Measurements from ENCODE around the gene TADA3.
A peak's percentile ranks its signal among the peaks of the same experiment; 100 is the strongest.

TADA3 gene

GRCh38 chr3:9779075-9779593 is 13.1 kb downstream of the TADA3 start:
- Histone ChIP-seq H3K9me3 (ENCODE audit: control insufficient read depth, insufficient read depth, low read length) (no peaks in the 10 kb centered on the region), H3K4me2 (ENCODE audit: low read length) (peak overlapping the region; percentile 95), H3K79me2 (ENCODE audit: control insufficient read depth, low read length) (no peaks in the 10 kb centered on the region), H3K9me2 (replicated peaks; ENCODE audit: control insufficient read depth, low read length) (no peaks in the 10 kb centered on the region), H3F3A (ENCODE audit: control insufficient read depth, insufficient read depth) (peaks cover 30% of the 10 kb centered on the region), H3K27ac (ENCODE audit: low read depth, low read length) (peak overlapping the region; percentile 99), H3K36me3 (ENCODE audit: control insufficient read depth, low read length) (peaks cover 34% of the 10 kb centered on the region), H4K20me1 (ENCODE audit: control insufficient read depth, insufficient read depth, low read depth, low read length) (no peaks in the 10 kb centered on the region), H3K4me3 (ENCODE audit: low read length) (peak overlapping the region; percentile 70), H3K4me1 (ENCODE audit: control insufficient read depth, low read length) (peaks cover 70% of the 10 kb centered on the region), H3K27me3 (ENCODE audit: control insufficient read depth, low read length) (no peaks in the 10 kb centered on the region)
- TF ChIP-seq CTCF (IDR thresholded peaks at IDR 0.05; ENCODE audit: low read depth, low read length, poor library complexity, severe bottlenecking) (no peak), EZH2phosphoT487 (IDR thresholded peaks at IDR 0.05; ENCODE audit: borderline replicate concordance, low read length) (no peak)

- peaks cover 70% of the 10 kb centered on the region for H3K4me1 ChIP-seq (ENCODE audit: control insufficient read depth, low read length)
- H3K9me3 ChIP-seq (ENCODE audit: control insufficient read depth, insufficient read depth, low read length): no peaks in the 10 kb centered on the region
- H3K36me3 ChIP-seq (ENCODE audit: control insufficient read depth, low read length): peaks cover 29% of the 10 kb centered on the region
- H3K79me2 ChIP-seq (ENCODE audit: control insufficient read depth, low read length): no peaks in the 10 kb centered on the region
- peaks cover 30% of the 10 kb centered on the region for H3F3A ChIP-seq (ENCODE audit: control insufficient read depth, insufficient read depth)
- H3K4me3 ChIP-seq (ENCODE audit: low read length): no peak overlapping the region; the same call in 1 of the 2 replicates
- H3K27me3 ChIP-seq (ENCODE audit: control insufficient read depth, low read length): no peaks in the 10 kb centered on the region
- no peaks in the 10 kb centered on the region for H4K20me1 ChIP-seq (ENCODE audit: control insufficient read depth, insufficient read depth, low read depth, low read length)
- H3K27ac ChIP-seq (ENCODE audit: low read depth, low read length): peak overlapping the region; percentile 99
- H3K4me2 ChIP-seq (ENCODE audit: low read length): peak overlapping the region; percentile 95
- no peaks in the 10 kb centered on the region for H3K9me2 ChIP-seq (replicated peaks; ENCODE audit: control insufficient read depth, low read length)
- TF ChIP-seq CTCF (IDR thresholded peaks at IDR 0.05; ENCODE audit: low read depth, low read length, poor library complexity, severe bottlenecking) (no peak), EZH2phosphoT487 (IDR thresholded peaks at IDR 0.05; ENCODE audit: borderline replicate concordance, low read length) (no peak)
These were observed 13.9 kb downstream of the TADA3 start for GRCh38 chr3:9778143-9779074.

- H3K79me2 ChIP-seq (ENCODE audit: control insufficient read depth, low read length): no peaks in the 10 kb centered on the region
- H3K4me3 ChIP-seq (ENCODE audit: low read length): no peak overlapping the region
- H3K36me3 ChIP-seq (ENCODE audit: control insufficient read depth, low read length): peaks cover 27% of the 10 kb centered on the region
- H3K27ac ChIP-seq (ENCODE audit: low read depth, low read length): no peak overlapping the region
- H3K9me2 ChIP-seq (replicated peaks; ENCODE audit: control insufficient read depth, low read length): no peaks in the 10 kb centered on the region
- H3K9me3 ChIP-seq (ENCODE audit: control insufficient read depth, insufficient read depth, low read length): no peaks in the 10 kb centered on the region
- peaks cover 66% of the 10 kb centered on the region for H3K4me1 ChIP-seq (ENCODE audit: control insufficient read depth, low read length)
- no peaks in the 10 kb centered on the region for H3K27me3 ChIP-seq (ENCODE audit: control insufficient read depth, low read length)
- no peak overlapping the region for H3K4me2 ChIP-seq (ENCODE audit: low read length)
- TF ChIP-seq EZH2phosphoT487 (IDR thresholded peaks at IDR 0.05; ENCODE audit: borderline replicate concordance, low read length): no peak
- no peak for TF ChIP-seq CTCF (IDR thresholded peaks at IDR 0.05; ENCODE audit: low read depth, low read length, poor library complexity, severe bottlenecking)
- no peaks in the 10 kb centered on the region for H4K20me1 ChIP-seq (ENCODE audit: control insufficient read depth, insufficient read depth, low read depth, low read length)
- peaks cover 26% of the 10 kb centered on the region for H3F3A ChIP-seq (ENCODE audit: control insufficient read depth, insufficient read depth)
These were observed 14.6 kb downstream of the TADA3 start for GRCh38 chr3:9777694-9778021.

Data from DOHH2 (cell line).